Measurements from ENCODE around the gene IL32. TPM values are rescaled to one million over a fixed set of nuclear protein-coding genes. Genes with fewer than 3 reads are reported as not detected.

The IL32 gene
- total and polyA plus RNA-seq, 12 donors: 23.4 to 204 (median 47.0) TPM

DNA sequence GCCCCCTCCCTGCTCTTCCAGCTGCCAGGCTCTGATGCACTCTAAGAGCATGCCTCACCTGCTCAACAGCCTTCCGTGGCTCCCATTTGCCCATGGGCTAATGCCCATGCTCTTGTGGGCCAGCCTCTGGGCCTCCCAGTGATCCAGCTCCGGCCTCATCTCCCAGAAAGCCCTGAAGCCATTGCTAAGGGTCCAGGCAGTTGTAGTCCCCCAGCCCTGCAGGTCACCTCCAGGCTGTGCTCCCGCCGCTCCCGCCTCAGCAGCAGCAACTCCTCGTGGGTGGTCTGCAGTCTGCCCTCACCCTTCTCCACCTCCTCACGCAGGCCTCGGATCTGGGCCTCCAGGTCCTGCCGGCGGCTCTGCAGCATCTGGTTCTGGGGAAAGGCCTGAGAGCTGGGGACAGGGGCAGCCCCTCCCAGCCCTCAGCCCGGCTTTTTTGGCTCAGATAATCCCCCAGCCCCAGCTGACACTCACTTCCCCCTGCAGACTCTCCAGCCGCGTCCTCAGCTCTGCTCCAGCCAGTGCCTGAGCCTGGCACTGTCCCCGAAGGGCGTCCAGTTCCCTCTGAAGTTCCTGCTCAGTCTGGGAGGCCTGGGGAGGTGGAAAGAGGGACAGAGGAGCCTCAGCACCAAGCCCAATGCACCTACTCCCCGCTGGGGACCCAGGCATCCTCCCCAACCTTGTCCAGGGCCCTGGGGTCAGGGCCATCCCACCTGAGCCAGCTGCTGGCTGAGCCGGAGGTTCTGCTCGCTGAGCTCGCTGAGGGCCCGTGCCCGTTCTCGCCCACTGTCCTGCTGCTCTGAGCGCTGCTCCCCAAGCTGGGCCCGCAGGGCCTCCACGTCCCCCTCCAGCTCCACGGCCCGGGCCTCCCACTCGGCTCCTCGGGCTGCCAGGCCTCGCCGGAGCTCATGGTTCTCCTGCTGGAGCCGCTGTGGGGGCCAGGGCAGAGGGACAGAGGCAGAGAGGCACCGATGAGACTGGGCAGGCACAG lies 34.9 kb upstream of the IL32 start:
- intact Hi-C loops (cut with DNase I): no loop called here
- no peaks in the 10 kb centered on the region for H3K9me3 ChIP-seq
- peaks cover 0 to 24% (median 17%) of the 10 kb centered on the region in 9 donors for H3K36me3 ChIP-seq
- no peak overlapping the region for H3K4me3 ChIP-seq
- DNase-seq (no peak), ATAC-seq (no peak)
- TF ChIP-seq, protein P1, sequence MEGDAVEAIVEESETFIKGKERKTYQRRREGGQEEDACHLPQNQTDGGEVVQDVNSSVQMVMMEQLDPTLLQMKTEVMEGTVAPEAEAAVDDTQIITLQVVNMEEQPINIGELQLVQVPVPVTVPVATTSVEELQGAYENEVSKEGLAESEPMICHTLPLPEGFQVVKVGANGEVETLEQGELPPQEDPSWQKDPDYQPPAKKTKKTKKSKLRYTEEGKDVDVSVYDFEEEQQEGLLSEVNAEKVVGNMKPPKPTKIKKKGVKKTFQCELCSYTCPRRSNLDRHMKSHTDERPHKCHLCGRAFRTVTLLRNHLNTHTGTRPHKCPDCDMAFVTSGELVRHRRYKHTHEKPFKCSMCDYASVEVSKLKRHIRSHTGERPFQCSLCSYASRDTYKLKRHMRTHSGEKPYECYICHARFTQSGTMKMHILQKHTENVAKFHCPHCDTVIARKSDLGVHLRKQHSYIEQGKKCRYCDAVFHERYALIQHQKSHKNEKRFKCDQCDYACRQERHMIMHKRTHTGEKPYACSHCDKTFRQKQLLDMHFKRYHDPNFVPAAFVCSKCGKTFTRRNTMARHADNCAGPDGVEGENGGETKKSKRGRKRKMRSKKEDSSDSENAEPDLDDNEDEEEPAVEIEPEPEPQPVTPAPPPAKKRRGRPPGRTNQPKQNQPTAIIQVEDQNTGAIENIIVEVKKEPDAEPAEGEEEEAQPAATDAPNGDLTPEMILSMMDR (IDR thresholded peaks at IDR 0.05): no peak
- peaks cover 9 to 70% (median 63%) of the 10 kb centered on the region in 7 donors for H3K27me3 ChIP-seq
- H3K4me1 ChIP-seq: peaks cover 6 to 24% (median 12%) of the 10 kb centered on the region in 9 donors
- 79 to 80% methylated on average over 33 of the region's 33 CpGs for WGBS, 2 donors
- no peak overlapping the region for H3K27ac ChIP-seq

DNA sequence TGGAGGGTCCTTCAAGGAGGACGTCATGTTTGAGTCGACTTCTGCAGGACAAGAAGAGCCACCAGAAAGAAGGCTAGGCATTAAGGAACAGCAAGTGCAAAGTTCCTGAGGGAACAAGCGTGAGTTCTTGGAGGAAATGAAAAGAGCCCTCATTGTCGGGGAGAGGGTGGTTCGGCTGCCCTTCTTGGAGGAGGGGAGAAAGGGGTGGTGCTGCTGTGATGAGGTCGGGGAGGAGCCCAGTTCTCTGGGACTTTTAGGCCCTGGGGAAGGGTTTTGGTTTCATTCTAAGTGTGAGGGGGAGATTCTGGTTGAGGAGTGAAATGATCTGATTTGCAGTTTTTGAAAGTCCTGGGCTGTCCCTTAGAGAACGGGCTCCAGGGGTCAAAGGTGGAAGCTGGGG lies 32.8 kb upstream of the IL32 start:
- no peak overlapping the region for H3K27ac ChIP-seq
- peaks cover 21 to 91% (median 84%) of the 10 kb centered on the region in 7 donors for H3K27me3 ChIP-seq
- ATAC-seq (no peak), DNase-seq (no peak)
- TF ChIP-seq, protein P1 (IDR thresholded peaks at IDR 0.05): no peak
- H3K4me3 ChIP-seq: no peak overlapping the region
- intact Hi-C loops (cut with DNase I): no loop called here
- no peaks in the 10 kb centered on the region for H3K9me3 ChIP-seq
- H3K4me1 ChIP-seq: peaks cover 6 to 38% (median 20%) of the 10 kb centered on the region in 9 donors
- H3K36me3 ChIP-seq: peaks cover 0 to 3% (median 0%) of the 10 kb centered on the region in 9 donors
- 39 to 44% methylated on average over 7 of the region's 7 CpGs for WGBS, 2 donors

DNA sequence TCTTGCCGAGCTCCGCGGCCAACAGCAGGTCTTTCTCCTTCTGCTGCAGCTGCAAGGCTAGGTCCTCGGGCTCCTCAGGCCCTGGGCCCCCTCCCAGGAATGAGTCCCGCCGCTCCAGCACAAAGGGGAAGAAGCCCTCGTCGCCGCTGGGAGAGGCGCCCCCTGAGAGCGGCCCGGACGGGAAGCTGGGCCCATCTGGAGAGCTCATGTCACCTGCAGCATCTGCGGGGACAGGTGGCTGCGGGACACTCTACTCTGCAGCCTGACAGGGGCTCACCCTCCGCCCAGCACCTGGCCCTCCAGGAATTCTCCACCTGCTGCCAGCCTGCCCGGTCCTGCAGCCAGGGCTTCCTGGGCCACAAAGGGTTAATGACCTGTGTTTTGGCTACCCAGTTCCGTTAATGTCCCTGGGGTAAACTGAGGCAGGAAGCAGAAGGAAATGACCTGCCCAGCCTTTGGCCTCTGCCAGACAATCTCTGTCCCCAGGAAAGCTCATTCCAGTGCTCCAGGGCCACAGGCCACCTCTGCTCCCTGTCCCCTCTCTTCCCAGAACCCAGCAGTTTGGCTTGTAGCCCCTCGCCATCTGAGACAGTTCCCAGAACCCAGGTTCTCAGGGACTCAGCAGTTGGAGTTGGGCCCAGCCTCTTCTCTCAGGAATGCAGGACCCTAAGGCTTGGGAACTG lies 30.0 kb upstream of the IL32 start:
- H3K27me3 ChIP-seq: peaks cover 21 to 98% (median 93%) of the 10 kb centered on the region in 7 donors
- 39 to 44% methylated on average over 18 to 19 of the region's 19 CpGs for WGBS, 2 donors
- peaks cover 0 to 16% (median 7%) of the 10 kb centered on the region in 9 donors for H3K4me1 ChIP-seq
- intact Hi-C loops (cut with DNase I): loop anchor here in 1 of 10 donors (5.0 kb wide), 1 partner anchor 1437 kb away; the partner anchor contains the start of gene NMRAL1
- no peak overlapping the region for H3K4me3 ChIP-seq
- H3K9me3 ChIP-seq: no peaks in the 10 kb centered on the region
- ATAC-seq (no peak), DNase-seq (no peak)
- no peak overlapping the region for H3K27ac ChIP-seq
- TF ChIP-seq, protein P1 (IDR thresholded peaks at IDR 0.05): no peak
- H3K36me3 ChIP-seq: no peaks in the 10 kb centered on the region

Data from heart right ventricle (tissue), 16 donors.